SKM-1 (cell line): Measurements from ENCODE around the gene NUDCD3.

ENCODE experiments used
- DNase-seq: peaks from one replicate; lab custom pipeline; 2025; ENCODE audit not compliant: unreplicated experiment; lab: John Stamatoyannopoulos, UW

NUDCD3 gene

DNA sequence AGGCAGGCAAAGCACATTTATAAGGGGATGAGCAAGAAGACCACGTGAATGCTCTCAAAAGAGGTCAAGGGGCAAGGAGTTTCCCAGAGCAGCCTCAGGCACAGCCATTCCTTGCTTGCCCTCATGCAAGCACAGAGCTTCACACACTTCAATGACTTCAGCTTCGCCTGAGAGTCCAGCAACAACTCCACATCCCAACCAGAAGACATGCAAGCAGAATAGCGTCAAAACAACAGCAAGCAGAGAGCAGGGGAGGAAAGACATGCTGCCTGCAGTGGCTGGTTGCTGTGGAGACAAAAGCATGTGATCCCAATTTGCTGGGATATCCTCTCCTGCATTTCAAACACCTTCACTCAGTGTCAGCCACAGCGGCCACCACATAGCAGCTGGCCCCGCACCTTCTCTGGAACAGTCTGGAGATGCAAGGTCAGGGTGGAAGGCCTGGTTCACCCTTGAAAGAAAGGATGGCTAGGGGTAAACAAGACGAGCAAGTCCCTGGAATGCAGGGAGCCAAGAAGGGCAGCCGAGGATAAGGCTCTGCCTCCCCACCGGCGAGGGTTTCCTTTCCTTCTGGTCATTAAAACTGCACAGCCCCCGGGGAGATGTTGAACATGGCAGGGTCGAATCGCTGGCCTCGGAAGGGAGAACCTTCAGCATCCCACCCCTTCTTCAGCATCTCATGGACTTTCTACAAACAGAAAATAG, 104.9 kb downstream of the NUDCD3 start:
- no peak for DNase-seq

DNA sequence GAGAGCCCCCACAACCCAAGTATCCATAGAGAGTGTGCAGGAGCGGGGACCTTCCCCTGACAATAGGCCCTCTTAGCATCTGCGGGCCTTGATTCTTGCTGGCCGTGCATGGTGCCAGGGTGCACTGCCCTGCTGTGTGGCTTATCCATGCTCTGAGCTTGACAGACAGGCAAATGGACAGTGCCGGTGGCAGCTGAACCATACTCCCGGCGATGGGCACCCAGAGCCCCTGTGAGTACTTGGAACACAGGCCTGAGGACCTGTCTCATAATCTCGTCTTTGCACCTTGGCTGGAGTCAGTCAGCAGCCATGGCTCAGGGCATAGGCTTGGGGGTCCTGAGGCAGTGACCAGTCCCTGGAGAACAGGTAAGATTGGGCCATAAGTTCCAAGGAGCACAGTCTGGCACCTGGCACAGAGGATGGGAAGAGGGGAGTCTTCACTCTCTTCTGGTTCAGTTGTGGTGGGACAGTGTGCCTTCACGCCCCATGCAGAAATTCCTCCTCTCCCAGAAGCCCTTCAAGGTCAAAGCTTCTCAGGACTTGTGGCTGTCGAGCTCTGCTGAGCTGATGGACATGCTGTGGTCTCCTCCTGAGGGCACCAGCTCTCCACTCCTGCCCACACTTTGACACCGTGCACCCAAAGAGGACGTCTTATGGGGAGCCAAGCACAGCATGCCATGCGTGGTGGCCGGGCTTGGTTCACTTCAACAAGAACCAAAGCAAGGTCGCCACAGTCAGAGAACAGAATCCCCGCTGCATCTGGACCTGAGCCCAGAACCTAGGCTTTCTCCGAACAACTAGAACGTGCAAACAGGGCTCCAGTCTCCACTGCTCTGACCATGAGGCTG, 105.6 kb downstream of the NUDCD3 start:
- DNase-seq = no peak

DNA sequence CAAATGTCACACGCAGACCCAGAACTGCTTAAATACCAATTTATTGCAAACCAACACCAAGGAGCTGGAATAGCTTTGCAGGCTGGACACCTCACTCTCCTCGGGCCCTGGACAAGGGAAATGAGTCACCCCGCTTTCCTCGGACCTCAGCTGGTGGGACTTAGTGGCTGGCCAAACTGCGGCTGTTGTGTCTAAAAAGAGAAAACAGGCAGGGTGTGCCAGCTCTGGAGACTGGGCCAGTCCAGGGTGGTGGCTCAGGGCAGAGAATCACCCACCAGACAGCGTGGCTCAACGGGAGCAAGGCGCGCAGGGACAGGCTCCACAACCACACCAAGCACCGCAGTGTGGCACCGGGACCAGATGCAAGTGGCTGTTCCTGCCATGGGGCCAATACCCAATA, 106.9 kb downstream of the NUDCD3 start:
- DNase-seq = no peak

DNA sequence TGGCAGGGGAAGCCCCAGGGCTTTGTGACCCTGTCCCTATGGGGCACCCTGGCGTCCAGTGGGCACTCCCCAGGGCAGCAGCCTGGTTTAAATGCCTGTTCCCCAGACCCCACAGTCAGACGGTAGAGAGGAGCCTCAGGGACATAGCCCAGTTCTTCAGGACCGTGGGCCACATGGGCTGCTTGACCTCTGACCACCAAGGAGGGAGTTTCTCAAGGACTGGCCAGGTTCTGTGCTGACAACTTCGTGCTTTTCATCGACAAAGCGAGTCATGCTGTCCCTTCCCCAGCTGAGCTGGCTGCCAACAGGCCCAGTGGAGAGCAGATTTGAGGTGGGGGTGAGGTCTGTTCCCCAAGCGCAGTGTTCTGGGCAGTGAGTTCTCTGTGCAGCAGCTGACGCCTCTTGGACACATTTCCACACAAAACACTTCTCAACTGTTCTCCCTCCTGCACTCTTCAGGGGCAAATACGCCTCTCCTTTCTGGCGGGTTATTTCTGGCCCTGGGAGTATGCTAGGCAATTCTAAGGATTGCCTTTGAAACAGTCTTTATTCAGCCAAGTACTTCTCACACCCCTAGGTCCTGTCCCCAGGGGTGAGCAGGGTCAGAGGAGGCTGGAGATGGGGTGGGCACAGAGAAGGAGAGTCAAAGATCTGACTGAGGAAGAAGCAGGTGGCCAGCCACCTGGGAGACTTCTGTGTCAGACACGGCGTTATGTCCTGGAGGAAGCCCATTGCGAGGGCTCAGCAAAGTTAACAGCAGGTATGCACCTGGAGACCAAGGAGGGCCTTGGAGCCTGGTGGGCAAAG, 107.8 kb downstream of the NUDCD3 start:
- DNase-seq = no peak

DNA sequence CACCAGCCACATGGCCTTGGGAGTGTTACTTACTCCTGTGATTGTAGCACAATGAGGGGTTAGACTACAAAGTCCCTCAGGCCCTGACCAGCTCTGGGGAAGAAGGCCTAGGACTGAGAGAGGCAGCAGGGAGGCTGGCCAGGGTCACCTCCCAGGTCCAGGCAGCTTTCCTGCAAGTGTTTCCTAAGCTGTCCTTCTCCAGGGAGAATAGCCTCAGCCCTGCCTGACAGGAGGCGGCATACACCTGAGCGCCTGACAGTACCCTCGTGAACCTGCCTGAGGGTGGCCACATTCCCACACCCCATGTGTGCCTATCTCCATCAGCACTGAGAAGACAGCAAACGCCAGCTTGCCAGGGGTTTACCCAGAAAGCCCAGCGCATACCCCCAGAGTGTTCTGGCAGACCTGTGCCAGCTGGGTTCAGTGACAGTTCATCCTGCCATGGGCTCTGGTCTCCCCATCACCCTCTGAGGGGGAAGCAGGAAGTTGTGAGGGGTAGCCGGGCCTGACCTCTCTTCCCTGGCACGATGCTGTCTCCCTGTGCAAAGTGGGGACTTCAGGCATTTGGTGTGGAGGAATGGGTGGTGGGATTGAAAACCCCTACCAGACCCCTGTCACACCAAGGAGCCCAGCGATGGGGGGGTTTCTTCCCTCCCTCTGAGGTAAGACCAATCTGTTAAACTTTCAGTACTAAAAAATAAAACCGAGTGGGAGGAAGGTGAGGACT, 108.8 kb downstream of the NUDCD3 start:
- DNase-seq = no peak

DNA sequence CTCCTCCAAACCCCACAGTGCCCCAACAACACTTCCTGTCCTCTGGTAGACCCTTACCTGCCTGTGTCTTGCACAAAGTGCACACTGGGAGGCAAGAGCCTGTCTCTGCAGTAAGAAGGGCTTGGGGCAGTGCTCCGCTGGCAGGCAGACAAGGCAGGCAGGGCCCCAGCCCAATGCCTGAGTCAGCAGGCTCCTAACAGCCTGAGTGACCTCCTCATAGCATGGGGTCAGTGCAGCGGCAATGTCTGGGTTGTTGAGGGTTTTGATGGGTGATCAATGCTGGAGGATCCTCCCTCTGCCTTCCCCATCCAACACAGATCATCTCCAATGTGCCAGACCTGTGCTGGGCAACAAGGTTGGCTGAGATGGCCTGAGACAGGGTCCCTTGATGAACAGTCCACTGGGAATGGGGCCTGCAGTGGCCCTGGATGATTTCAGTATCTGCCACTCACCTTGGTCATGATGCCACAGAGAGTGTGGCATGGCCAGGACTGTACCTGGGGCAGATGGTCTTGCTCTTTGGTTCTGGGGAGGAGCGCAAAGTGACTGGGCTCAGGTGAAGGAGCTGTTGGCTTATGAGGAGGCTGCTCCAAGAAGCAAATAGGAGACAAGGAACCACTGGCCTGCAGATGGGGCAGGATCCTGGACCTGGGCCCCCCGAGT, 109.5 kb downstream of the NUDCD3 start:
- DNase-seq = no peak

DNA sequence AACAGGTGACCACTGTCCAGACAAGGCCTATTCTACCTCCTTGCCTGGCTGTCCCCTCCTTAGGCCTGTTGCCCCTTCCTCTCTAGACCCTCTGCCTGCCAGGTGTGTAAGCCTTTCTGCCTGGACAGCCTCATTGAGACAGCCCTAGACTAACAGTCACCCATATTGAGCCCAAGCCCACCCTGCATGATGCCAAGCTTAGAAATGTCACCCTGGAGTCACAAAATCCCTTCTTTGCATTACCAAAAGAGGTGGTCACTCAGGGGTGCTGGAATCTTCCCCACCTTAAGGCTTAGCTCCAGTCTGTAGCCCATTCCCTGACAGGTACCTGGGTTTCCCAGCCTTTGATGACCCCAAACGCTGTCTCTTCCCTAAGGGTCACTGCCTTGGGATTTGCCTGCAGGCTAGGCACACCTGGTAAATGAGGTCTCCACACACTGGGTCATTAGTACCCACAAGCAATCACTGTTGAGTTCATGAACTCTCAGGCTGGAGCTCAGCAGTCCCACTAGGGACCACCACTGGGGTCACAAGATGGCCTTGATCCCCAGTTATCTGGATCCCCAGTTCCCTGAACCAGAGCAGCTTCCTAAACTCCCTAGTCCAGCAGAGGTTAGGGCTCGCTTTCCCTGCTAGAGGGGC, 110.1 kb downstream of the NUDCD3 start:
- no peak for DNase-seq

DNA sequence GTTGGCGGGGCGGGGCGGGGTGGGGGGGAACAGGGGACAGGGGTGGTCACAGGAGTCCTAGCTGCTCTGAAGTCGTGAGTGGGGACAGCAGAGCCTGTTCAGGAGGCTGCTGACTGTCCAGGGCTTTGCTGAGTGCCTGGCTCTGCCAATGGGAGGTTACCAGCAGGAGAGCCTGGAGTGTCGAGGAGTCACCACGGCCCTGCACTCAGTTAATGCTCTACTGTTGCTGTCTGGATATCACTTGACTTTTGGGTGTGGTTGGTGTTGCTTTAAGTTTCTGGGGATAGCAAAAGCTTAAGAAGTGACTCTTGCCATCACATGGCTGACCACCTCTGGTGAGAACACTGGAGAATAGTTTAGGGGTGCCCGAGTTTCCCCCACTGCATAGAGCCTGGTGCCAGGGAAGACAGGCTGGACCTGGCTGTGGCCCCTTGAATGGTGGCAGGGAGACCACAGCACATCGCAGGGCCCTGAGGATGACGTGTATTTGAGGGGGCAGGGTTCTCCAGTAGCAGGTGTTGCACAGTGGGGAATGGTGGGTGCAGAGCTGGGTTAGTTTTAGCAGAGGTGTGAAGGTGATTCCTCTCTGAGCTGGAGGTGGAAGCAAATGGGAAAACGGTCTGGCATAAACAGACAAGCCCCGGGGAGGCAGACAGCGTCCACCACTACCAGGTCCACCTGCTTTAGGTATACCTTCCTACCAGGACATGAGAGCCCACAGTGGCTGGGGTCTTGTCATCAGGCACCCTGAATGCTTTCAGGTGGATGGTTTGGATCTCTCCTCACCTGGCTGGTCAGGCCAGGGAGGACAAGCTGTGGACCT, 110.9 kb downstream of the NUDCD3 start:
- DNase-seq = no peak

DNA sequence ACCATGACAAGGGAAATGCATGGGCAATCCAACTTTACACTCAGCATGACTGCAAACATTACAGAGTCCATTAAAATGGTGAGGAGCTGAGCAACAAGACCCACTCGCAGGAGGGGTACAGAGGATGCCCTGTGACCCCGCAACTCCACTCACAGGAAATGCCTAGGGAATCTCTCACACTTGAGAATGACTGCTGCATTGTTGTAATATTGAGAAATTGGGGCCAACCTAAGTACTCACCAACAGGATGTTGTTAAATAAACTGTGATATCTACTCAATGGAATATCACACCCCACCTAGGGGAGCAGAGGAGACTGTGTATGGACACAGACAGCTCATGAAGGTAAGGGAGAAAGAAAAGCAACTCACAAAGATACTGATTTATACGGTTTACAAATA, 111.7 kb downstream of the NUDCD3 start:
- no peak for DNase-seq

DNA sequence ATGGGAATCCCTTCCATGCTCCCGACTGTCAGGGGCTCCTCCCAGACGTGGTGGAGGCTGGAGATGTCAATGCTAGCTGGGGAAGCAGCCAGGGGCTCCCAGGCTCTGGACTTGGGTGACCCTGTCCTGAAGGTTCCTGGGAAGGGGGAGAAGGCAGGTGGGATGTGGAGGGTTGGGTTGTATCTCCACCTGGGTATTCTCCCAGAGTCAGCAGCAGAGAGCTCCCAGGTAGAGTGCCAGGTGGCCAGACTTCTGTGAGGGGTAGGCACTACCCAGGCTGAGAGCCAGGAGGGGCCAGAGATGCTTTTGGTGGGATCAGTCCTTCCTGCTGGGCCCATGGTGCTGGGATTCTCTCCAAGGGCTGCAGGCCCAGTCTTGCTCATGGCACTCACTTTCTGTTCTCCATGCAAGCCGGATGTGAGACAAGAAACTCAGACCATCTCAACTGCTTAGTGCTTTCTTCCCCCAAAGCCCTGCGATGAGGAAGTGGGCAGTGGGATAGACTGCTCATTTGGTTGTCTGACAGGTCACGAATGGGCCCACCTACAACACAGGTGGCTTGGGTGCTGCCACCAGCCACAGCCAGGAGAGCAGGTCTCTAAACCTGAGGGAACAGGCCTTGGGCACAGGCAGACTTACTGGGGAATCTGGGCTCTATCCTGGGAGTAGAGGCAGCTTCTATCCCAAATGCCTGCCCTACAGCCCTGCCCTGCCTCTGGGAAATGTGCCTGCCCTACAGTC, 112.6 kb downstream of the NUDCD3 start:
- DNase-seq = no peak

DNA sequence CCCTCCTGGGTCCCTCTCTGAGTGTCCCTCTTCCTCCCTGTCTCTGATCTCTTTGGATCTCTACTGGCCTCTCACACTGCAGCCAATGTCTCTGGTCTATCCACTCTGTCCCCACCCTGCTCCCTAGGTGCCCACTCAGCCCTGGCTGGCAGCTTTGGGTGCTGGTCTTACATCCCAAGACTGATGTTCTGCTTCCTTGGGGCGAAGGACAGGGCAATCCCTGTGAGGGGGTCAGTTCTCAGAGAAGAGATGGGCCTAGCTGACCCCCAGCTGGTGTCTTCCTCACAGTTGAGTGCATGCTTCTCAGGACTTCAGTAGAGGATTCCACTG, 113.4 kb downstream of the NUDCD3 start:
- no peak for DNase-seq

DNA sequence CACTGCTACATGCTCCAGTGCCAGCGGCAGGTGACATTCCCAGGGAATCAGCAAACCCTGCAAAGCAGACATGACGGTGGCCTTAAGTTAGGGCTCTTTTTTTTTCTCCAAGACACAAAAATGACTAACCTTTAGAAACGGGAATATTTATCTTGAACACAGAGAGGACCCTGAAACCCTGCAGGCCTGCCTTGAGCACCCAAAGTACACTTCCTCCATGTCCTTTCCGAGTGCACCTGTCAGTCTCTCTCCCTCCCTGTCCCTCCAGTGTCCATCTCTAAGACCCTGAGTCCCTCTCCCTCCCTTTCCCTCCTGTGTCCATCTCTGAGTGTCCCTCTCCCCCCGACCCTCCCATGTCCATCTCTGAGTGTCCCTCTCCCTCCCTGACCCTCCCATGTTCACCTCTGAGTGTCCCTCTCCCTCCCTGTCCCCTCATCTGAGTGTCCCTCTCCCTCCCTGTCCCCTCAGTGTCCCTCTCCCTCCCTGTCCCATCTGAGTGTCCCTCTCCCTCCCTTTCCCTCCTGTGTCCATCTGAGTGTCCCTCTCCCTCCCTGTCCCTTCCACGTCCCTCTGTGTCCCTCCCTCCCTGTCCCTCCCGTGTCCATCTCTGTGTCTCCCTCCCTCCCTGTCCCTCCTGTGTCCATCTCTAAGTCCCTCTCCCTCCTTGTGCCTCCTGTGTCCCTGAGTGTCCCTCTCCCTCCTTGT, 113.9 kb downstream of the NUDCD3 start:
- DNase-seq = no peak

DNA sequence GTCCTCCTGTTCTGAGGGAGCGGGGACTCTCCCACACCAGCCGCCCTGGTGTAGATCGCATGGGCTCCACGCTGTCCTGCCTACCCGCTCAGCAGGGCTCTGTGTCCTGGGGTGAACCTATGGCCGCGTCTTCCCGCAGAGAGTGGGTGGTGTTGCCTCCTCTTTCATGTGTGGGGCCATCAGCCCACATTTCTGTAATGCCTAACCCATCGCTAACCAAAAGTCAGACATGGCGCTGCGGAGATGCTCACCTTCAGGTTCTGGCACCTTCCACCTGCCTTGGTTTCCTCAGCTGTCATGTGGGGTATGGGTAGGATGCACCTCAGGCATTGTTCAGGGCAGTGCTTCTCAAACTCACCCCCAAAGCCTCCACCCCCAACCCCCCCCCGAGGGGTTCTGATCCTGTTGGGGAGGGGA, 114.5 kb downstream of the NUDCD3 start:
- no peak for DNase-seq

DNA sequence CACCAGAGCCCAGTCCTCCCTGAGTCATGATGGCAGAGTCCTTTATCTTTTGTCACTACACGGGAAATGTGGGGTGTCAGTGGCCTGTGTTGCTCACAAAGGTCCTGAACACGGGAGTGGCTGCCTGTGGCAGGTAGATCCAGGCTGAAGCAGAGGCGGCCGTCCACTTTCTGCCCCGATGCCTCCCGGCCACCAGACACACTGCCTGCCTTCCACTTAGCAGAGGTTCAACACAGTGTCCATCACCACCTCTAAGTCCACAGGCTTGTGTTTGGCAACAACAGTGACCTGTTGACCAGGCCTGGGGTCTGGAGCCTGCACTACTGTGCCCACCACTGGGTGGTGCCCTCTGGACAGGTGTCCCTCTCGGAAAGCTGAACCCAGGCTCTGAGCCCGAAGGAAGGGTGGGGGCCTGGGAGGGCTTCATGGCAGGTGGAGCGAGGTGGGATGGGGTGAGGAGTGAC, 115.2 kb downstream of the NUDCD3 start:
- no peak for DNase-seq

DNA sequence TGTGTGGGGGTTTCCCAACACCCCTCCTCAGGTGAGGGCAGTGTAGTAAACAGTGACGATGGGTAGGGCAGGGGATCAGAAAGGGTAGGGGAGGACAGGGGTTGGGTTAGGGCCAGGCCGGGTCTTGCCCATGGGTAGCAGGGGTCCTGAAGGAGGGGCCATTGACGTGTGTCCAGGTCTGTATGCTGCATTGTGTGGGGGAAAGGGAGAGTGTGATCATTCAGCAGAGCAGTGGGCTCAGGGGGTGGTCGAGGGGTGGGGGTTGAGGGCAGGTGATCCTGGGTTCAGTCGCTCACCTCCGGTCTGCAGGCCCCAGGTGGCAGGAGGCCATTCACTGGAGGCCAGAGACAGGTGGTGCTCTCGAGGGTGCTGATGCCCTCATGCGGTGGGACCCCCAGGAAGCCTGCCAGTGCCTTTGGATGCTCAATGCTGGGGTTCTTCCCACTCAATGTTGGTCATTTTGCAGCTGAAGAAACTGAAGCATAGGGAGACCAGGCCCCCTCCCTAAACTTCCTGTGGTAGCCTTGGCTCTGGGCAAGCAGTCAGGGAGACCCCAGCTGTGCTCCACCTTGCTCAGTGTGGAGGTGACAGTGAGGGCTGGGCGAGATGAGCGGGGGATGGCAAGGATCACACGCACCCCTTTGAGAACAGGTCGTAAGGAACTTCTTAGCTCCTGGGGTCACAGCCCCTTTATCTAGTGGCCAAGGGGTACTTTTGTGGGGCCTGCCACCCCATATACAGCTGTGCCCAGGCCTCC, 116.3 kb downstream of the NUDCD3 start:
- DNase-seq = no peak

DNA sequence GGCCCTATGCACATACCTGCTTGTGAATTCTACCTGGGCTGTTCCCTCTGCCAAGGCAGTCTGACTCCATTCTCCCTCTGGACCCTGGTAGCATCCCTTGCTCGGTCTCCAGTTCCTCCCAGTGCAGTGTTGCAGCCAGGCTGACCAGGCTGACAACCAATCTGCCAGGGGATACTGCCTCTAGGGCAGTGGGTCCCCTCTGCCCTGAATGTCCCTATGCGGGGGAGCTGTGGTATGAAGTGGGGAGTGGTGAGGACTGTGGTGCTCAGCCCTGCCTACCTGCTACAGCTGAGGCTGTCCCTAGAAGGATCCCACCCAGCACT, 117.1 kb downstream of the NUDCD3 start:
- no peak for DNase-seq
